Ascending aorta (tissue), 2 donors: ENCODE results near the gene ADCYAP1. TPM values are rescaled to one million over a fixed set of nuclear protein-coding genes. Genes with fewer than 3 reads are reported as not detected.

Experiments used
- DNase-seq, 2 donors: peaks; one replicate each; pipeline ENCODE4 v3.0.0-alpha.2; 2019; ENCODE audit warnings: low spot score in 2 of 2
- H3K27ac ChIP-seq, 2 donors: fragments of 200-600 bp; sonication (generic); one replicate each; pipeline ENCODE4 v1.5.1; 2016 to 2017; ENCODE audit warnings: mild to moderate bottlenecking in 1 of 2
- H3K27me3 ChIP-seq: fragments of 200-600 bp; sonication (generic); one replicate; pipeline ENCODE4 v1.5.1; 2017
- H3K36me3 ChIP-seq, 2 donors: fragments of 200-600 bp; sonication (generic); one replicate each; pipeline ENCODE4 v1.5.1; 2016
- H3K4me1 ChIP-seq, 2 donors: fragments of 200-600 bp; sonication (generic); one replicate each; pipeline ENCODE4 v1.5.1; 2016 to 2017; ENCODE audit warnings: mild to moderate bottlenecking in 1 of 2
- H3K4me3 ChIP-seq, 2 donors: fragments of 200-600 bp; sonication (generic); one replicate each; pipeline ENCODE4 v1.5.1; 2016 to 2017; ENCODE audit warnings: mild to moderate bottlenecking in 1 of 2
- H3K9me3 ChIP-seq, 2 donors: fragments of 200-600 bp; sonication (generic); one replicate each; pipeline ENCODE4 v1.5.1; 2016
- intact Hi-C: fragments of 100-400 bp; cut with DNase I; formaldehyde crosslinking; loops from one replicate; pipeline ENCODE4 v1.15.1; 2023
- total RNA-seq: library from RNA; depleted of rRNA; stranded (reverse); fragments of >200 nt; gene quantifications from one replicate; pipeline ENCODE4 v1.1.0, GENCODE V29; 2016
- TF ChIP-seq, protein P1 (sequence below), 3 experiments: fragments of 200-600 bp in 2 of 3; fragments of 450-650 bp in 1 of 3; sonication (generic) in 2 of 3; IDR thresholded peaks; one replicate each; pipeline ENCODE4 v1.5.1; 2016 to 2019; ENCODE audit warnings: antibody characterized with exemption in 3 of 3, mild to moderate bottlenecking in 1 of 3, moderate library complexity in 1 of 3

The ADCYAP1 gene
- total RNA-seq, 1 donor from 2014 or later, result not detected

DNA sequence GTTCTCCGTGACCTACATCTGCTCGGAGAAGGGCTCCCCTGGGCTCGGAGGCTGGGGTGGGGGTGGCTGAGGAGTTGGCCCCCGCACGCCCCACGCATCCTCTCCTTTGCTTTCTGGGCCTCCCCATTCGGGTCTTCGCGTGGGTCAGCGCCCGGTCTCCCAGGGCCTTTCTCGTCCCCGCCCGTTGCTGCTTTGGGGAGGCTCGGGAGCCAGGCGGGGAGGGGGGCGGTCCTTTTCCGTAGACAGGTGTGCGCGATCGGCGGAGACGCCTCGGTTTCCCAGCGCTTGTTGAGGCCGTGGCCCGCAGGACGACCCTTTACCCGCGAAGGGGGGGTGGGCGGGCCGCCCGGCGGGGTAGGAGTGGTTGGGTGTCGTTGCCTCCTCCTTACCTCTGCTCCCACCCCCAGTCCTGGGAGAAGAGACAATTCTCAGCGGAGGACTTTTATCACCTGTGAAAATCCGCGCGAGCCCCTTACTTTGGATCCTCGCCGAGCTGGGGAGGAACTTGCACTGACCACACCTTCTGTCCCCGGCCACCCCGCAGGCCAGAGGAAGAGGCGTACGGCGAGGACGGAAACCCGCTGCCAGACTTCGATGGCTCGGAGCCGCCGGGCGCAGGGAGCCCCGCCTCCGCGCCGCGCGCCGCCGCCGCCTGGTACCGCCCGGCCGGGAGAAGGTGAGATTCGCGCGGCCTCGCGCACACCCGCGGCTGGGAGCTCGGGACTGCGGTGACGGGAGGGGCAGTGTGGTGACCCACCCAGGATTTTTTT, 2.6 kb downstream of the ADCYAP1 start:
- intact Hi-C loops, result no loop called here
- no peak overlapping the region for H3K27ac ChIP-seq
- H3K4me1 ChIP-seq, result peaks cover 25 to 32% of the 10 kb centered on the region in 2 donors
- TF ChIP-seq, protein P1, sequence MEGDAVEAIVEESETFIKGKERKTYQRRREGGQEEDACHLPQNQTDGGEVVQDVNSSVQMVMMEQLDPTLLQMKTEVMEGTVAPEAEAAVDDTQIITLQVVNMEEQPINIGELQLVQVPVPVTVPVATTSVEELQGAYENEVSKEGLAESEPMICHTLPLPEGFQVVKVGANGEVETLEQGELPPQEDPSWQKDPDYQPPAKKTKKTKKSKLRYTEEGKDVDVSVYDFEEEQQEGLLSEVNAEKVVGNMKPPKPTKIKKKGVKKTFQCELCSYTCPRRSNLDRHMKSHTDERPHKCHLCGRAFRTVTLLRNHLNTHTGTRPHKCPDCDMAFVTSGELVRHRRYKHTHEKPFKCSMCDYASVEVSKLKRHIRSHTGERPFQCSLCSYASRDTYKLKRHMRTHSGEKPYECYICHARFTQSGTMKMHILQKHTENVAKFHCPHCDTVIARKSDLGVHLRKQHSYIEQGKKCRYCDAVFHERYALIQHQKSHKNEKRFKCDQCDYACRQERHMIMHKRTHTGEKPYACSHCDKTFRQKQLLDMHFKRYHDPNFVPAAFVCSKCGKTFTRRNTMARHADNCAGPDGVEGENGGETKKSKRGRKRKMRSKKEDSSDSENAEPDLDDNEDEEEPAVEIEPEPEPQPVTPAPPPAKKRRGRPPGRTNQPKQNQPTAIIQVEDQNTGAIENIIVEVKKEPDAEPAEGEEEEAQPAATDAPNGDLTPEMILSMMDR (IDR thresholded peaks at IDR 0.05), result no peak
- H3K36me3 ChIP-seq, result no peaks in the 10 kb centered on the region
- DNase-seq, result no peak
- H3K4me3 ChIP-seq, result peak overlapping the region; percentile 64 to 65
- peaks cover 51% of the 10 kb centered on the region for H3K27me3 ChIP-seq
- H3K9me3 ChIP-seq, result no peaks in the 10 kb centered on the region

DNA sequence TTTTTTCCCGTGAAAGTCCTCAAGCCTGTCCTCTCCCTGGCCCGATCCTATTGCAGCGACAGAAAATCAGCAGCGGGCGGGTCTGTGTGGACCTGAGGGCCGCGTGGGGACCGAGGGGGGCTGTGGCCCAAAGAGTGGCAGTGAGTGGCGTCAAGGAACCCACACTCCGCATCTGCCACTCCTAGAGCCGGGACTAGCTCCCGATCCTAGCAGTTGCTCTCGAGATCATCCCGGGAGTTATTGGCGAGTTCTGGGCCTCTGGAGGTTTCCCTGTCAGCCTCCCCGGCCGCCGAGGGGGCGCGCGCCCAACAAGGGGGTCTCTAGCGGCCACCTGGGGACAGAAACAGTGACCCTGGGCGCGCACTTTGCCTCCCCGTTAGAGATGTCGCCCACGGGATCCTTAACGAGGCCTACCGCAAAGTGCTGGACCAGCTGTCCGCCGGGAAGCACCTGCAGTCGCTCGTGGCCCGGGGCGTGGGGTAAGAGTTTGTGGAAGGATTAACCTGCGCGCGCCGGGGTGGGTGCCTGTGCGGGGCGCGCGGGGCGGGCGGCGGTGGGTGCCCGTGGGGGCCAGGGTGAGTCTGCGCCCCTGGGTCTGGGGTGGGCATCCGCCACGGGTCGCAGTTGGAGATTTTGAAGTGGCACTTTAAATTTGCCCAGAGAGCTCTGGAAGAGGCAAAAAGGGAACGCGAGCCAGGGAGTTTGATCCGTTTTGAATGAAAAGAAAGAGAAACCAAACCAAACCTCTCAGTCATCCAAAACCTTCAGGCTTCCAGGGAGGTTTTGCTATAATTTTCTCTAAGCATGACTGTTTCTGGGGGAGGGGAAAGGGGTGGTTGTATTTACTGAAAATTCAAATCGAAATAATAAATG, 3.5 kb downstream of the ADCYAP1 start:
- Histone ChIP-seq H3K36me3 (no peaks in the 10 kb centered on the region), H3K9me3 (no peaks in the 10 kb centered on the region), H3K27ac (no peak overlapping the region), H3K4me1 (peaks cover 25 to 32% of the 10 kb centered on the region in 2 donors), H3K27me3 (peaks cover 51% of the 10 kb centered on the region), H3K4me3 (peak overlapping the region; percentile 64 to 65)
- TF ChIP-seq, protein P1 (IDR thresholded peaks at IDR 0.05), result no peak
- DNase-seq, result no peak
- intact Hi-C loops, result no loop called here

DNA sequence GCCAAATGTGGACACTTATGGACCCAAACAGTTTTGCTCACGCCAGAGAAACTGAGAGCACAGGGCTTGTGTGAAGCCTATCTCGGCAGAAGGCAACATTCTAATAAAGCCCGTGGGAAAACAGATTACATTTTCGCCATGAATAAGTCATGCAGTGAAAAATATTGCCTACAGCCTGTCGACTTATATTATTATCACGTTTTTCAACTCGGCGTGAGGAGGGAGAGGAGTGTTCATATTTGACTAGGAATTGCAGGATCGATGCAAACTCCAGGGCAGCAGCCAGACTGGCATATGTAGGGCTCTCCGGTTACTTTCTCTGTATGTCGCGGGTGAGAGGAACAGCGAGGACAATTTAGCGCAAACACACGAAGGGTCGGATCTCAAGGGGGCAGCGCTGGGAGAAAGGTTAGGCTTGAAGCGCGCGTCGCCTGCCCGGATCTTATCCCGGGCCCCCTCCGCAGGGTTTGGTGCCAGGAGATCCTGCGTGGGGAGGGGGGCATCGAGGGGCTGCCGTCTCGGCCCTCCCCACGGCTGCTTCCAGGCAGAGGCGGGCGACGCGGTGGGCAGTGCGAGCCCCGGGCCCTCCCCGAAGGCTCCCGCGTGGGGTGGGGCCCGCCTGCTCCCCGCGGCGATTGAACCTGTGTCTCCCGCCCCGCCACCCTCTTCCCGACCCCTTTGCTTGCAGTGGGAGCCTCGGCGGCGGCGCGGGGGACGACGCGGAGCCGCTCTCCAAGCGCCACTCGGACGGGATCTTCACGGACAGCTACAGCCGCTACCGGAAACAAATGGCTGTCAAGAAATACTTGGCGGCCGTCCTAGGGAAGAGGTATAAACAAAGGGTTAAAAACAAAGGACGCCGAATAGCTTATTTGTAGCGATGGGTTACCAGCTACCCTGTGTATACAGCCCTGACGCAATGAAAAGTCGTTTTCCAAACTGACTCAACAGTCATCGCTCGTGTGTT, 4.4 kb downstream of the ADCYAP1 start:
- H3K36me3 ChIP-seq, result no peaks in the 10 kb centered on the region
- H3K4me3 ChIP-seq, result peak overlapping the region; percentile 64 to 65
- peaks cover 25 to 32% of the 10 kb centered on the region in 2 donors for H3K4me1 ChIP-seq
- H3K27ac ChIP-seq, result no peak overlapping the region
- TF ChIP-seq, protein P1 (IDR thresholded peaks at IDR 0.05), result no peak
- DNase-seq, result no peak
- H3K9me3 ChIP-seq, result no peaks in the 10 kb centered on the region
- H3K27me3 ChIP-seq, result peaks cover 51% of the 10 kb centered on the region
- intact Hi-C loops, result no loop called here

DNA sequence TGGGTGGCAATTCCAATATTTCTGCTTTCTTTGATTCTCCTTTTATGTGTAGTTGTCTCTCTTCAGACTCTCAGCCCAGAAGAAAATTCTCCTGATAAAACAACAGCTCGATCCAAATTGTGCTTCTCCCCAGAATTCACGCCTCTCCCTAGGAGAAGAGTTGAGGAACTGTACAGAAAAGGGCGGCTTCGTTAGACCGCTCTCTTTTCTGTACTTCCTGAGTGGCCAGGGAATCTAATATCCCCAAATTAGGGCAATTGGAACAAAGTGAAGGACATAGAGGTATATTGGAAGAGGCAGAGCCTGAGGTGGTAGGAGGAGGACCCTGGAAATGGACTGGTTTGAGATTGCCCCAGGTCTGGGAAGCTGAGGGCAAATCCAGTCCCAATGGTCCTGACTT, 5.6 kb downstream of the ADCYAP1 start:
- Histone ChIP-seq H3K9me3 (no peaks in the 10 kb centered on the region), H3K4me3 (no peak overlapping the region), H3K4me1 (peaks cover 25 to 29% of the 10 kb centered on the region in 2 donors), H3K27ac (no peak overlapping the region), H3K27me3 (peaks cover 39% of the 10 kb centered on the region), H3K36me3 (no peaks in the 10 kb centered on the region)
- intact Hi-C loops, result no loop called here
- TF ChIP-seq, protein P1 (IDR thresholded peaks at IDR 0.05), result no peak
- no peak for DNase-seq

DNA sequence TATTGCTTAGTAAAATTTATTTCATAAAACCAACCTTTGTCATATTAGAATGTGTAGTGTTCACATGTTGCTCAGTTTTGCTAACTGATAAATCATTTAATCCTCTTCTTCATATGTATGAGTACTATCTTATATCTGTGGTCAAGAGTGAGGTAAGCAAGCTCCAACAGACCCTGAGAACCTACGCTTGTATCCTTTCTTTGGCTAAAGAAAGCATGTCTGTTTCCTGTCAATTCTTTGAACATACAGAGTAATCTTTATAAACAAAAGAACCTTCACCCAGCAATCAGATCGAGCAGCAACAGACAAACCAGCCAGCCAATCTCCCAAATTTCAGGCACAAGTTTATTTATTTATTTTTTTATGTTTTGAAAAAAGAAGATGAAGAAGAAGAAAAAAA, 6.4 kb downstream of the ADCYAP1 start:
- H3K4me3 ChIP-seq, result no peak overlapping the region
- peaks cover 35% of the 10 kb centered on the region for H3K27me3 ChIP-seq
- TF ChIP-seq, protein P1 (IDR thresholded peaks at IDR 0.05), result no peak
- intact Hi-C loops, result no loop called here
- H3K36me3 ChIP-seq, result no peaks in the 10 kb centered on the region
- H3K4me1 ChIP-seq, result peaks cover 25 to 26% of the 10 kb centered on the region in 2 donors
- no peak overlapping the region for H3K27ac ChIP-seq
- no peak for DNase-seq
- H3K9me3 ChIP-seq, result no peaks in the 10 kb centered on the region
